ENCODE data around the gene POLE4.

The POLE4 gene

DNA sequence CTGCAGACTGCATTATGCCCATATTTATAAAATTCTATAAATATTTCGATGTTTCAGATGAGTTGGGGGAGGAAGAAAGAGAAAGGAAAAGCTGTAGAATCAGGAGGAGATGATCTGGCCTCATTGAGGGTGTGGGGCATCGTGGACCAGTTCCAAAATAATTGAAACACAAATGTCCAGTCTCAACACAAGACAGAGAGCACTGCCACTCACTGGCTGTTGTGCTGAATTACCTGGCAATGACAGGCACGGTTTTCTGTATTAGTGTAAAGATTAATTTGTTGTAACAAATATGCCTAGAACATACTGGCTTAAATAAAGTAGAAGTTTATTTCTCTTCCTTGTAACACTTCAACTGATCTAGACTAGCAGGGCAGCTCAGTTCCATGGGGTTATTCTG lies 24.1 kb downstream of the POLE4 start:
- in situ Hi-C loops (cut with HindIII; ENCODE audit: low pct_ligation_motif_present, low pct_unique_long_range_greater_than_20kb, low sequenced_read_pairs): no loop called here
- no peak for DNase-seq

DNA sequence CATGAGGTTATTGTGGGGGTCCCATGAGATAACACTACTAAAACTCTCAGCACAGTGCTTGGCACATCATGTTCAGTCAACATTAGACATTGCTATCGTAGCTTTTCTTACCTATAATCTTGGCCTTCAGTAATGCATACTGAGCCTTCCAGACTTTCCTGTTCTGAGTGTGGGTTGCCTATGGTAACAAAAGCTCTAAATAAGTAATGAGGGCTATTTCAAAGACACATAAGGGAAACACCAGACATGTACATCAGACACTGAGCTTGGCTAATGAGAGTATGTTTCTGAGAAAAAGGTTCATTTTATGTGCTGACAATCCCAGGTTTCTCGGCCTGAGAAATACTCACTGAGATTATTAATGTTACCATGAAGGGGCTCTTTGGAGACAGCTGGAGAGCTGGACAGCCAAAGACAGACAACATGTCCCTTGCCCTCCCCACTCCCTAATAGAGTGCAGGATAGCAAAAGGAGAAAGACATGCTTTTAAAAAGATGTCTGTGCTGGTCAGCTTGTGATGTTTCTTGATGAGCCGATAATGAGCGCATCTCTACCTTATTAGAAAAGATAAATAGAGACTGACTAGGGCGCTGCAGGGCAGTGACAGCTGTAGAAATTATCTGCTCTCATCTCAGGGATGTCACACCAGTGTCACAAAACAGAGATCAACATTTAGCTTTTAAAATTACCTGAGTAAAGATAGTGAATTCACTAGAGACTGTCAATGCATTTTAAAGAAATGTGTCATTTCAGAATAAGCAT lies 25.4 kb downstream of the POLE4 start:
- in situ Hi-C loops (cut with HindIII; ENCODE audit: low pct_ligation_motif_present, low pct_unique_long_range_greater_than_20kb, low sequenced_read_pairs): no loop called here
- no peak for DNase-seq

DNA sequence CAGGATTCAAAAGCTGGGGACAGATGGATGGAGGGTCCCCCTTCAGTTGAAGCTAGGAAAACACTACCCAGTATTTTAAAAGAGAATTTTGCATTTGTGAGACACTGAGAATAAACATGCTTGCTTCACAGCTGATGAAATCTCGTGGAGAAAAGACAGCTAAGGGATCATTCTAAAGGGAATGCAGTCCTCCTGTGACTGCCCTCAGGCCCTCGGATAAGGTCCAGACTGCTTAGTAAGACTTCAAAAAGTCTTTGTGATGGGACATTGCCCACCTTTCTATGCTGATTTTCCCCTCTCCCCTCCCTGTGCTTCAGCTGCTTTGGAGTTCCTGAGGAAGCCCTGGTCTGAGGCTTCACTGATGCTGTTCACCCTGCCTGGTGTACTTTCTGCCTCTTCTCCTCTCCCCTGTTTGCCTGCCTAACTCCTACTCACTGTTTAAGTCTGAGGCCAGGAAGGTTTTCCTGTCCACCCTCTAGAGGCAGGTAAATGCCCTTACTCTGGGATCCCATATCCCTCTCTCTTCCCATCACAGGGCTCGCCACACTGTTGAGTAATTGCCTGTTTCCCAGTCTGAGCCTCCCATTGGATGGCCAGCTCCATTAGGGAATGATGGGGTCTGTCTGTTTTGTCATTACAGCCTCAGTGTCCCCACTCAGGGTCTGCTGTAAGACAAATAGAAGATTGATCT lies 26.6 kb downstream of the POLE4 start:
- no peak for DNase-seq
- in situ Hi-C loops (cut with HindIII; ENCODE audit: low pct_ligation_motif_present, low pct_unique_long_range_greater_than_20kb, low sequenced_read_pairs): no loop called here

GRCh38 chr2:74985978-74986609 lies 27.7 kb downstream of the POLE4 start:
- DNase-seq: no peak

DNA sequence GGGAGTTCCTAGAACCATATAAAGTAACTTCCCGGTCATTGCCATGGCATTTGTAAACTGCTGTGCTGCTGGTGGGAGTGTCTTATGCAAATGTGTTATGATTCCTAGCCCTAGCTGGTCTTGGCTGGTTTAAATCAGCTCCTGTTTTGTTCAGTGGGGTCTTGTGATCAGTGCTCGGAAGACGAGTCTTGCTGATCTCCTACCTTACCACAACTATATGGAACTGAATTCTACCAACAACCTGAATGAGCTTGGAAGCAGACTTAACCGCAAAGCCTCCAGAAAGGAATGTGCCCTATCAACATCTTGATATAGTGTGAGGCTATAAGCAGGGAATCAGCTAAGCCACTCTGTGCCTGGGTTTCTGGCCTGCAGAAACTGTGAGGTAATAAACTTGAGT lies 33.5 kb downstream of the POLE4 start:
- in situ Hi-C loops (cut with HindIII; ENCODE audit: low pct_ligation_motif_present, low pct_unique_long_range_greater_than_20kb, low sequenced_read_pairs): no loop called here
- no peak for DNase-seq

More at GRCh38 chr2:74985978-74986609, 27.7 kb downstream of the POLE4 start:
- in situ Hi-C loops (cut with HindIII; ENCODE audit: low pct_ligation_motif_present, low pct_unique_long_range_greater_than_20kb, low sequenced_read_pairs): no loop called here

DNA sequence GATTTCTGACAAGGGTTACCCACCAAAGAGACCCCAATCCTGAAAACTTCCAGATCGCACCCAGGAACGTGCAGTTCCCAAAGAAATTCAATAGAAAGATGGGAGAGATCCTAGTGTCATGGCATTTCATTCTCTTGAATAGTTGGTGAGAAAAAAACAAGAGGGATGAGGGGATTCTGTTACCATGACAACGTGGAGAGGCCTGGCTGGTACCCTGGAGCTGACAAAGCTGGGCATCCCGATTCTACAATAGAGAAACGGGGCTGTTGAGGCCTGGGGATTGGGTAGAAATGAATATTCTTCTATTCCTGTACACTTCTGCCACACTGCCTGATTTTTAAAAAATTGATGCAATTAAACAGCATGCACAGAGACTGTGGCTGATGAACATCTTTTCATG lies 41.0 kb downstream of the POLE4 start:
- DNase-seq: no peak
- in situ Hi-C loops (cut with HindIII; ENCODE audit: low pct_ligation_motif_present, low pct_unique_long_range_greater_than_20kb, low sequenced_read_pairs): no loop called here

GRCh38 chr2:75002007-75002406 lies 43.6 kb downstream of the POLE4 start:
- in situ Hi-C loops (cut with HindIII; ENCODE audit: low pct_ligation_motif_present, low pct_unique_long_range_greater_than_20kb, low sequenced_read_pairs): no loop called here
- no peak for DNase-seq

DNA sequence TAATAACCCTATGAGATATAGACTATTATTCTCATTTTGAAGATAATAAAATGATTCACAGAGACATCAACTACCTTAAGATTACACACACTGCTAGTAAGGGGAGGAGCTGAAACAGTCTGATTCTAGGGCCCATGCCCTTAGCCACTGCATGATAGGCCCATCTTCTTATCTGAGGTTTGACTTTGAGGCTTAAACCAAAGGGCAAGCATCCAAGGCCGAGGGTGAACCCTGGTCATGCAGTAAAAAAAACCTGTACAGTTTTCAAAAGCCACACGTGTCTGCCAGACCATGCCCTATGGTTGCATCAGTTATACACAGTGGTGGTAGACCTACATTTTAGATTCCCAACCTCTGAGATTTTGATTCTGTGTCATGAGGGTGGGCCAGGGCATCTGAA lies 44.8 kb downstream of the POLE4 start:
- in situ Hi-C loops (cut with HindIII; ENCODE audit: low pct_ligation_motif_present, low pct_unique_long_range_greater_than_20kb, low sequenced_read_pairs): no loop called here
- no peak for DNase-seq

- DNase-seq: no peak
- in situ Hi-C loops (cut with HindIII; ENCODE audit: low pct_ligation_motif_present, low pct_unique_long_range_greater_than_20kb, low sequenced_read_pairs): no loop called here
Measured at GRCh38 chr2:75003773-75004172, 45.3 kb downstream of the POLE4 start.

DNA sequence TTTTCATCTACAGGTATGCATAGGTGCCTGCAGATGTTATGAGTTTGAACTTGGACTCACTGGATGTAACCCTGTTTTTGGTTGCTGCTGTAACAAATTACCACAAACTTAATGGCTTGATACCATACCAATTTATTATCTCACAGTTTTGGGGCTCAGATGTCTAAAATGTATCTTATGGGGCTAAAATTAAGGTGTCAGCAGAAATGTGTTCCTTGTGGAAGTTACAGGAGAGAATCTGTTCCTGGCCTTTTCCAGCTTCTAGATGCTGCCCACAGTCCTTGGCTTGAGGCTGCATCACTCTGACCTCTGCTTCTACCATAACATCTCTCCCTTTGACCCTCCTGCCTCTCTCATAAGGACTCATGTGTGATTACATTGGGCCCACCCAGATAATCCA lies 47.6 kb downstream of the POLE4 start:
- in situ Hi-C loops (cut with HindIII; ENCODE audit: low pct_ligation_motif_present, low pct_unique_long_range_greater_than_20kb, low sequenced_read_pairs): no loop called here
- DNase-seq: no peak

DNA sequence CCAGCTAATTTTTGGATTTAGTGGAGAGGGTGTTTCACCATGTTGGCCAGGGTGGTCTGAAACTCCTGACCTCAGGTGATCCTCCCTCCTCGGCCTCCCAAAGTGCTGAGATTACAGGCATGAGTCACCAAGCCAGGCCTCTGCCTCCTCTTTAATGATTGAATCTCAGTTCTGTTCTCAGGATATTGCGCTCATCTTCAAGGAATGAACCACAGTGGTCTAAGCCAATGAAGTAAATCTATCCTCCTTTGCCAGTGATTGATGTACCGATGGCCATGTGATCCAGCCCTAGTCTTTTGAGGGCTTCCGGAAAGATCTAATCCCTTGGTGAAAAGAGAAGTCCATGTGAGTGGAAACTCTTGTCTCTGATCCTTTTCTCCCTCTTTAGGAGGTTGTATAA lies 48.6 kb downstream of the POLE4 start:
- no peak for DNase-seq
- in situ Hi-C loops (cut with HindIII; ENCODE audit: low pct_ligation_motif_present, low pct_unique_long_range_greater_than_20kb, low sequenced_read_pairs): no loop called here

DNA sequence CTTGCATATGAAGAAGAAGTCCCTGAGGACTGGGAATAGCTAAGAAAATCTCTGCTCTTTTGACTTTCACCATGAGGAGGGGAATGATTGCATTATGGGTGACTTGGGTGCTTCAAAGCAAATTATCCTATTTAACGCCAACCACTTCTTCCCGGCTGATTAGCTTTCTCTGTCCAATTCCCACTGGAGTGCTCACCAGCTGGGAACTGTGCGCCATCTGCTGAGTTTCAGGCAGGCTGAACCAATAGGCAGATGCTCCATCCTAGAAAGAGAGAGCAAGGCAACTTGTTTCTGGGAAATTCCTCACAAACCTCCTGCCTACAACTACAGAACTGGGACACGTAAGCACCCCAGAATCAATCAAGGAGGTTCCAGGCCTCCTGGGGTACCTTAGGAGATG lies 49.4 kb downstream of the POLE4 start:
- no peak for DNase-seq
- in situ Hi-C loops (cut with HindIII; ENCODE audit: low pct_ligation_motif_present, low pct_unique_long_range_greater_than_20kb, low sequenced_read_pairs): no loop called here

GRCh38 chr2:75010571-75010970 lies 52.1 kb downstream of the POLE4 start:
- no peak for DNase-seq
- in situ Hi-C loops (cut with HindIII; ENCODE audit: low pct_ligation_motif_present, low pct_unique_long_range_greater_than_20kb, low sequenced_read_pairs): no loop called here

- DNase-seq: no peak
- in situ Hi-C loops (cut with HindIII; ENCODE audit: low pct_ligation_motif_present, low pct_unique_long_range_greater_than_20kb, low sequenced_read_pairs): no loop called here
Measured at GRCh38 chr2:75012080-75012479, 53.6 kb downstream of the POLE4 start.

DNA sequence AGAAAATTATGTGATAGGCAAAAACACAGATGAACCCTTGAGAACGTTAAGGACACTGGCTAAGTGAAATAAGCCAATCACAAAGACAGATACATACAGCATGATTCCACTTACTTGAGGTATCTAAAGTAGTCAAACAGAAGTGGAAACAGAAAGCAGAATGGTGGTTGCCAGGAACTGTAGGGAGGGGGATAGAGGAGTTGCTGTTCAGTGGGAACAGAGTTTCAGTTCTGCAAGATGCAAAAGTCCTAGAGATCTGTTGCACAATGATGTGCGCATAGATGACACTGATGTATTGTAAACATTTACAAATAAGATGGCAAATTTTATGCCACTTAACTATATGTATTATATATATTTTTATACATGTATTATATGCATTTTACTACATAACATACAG lies 59.7 kb downstream of the POLE4 start:
- DNase-seq: no peak
- in situ Hi-C loops (cut with HindIII; ENCODE audit: low pct_ligation_motif_present, low pct_unique_long_range_greater_than_20kb, low sequenced_read_pairs): no loop called here
